Endothelial cell of umbilical vein (primary cell): Measurements from ENCODE around the gene ASMTL. TPM values are rescaled to one million over a fixed set of nuclear protein-coding genes. Genes with fewer than 3 reads are reported as not detected.

Experiments
- BruUV-seq: library from RNA; stranded (reverse); fragments of 400-500 nt; replicated peaks from 2 replicates; lab custom pipeline; 2021; lab: Mats Ljungman, UMichigan
- CTCF ChIA-PET: fragments of 300-600, 350-600 bp; sonication (Branson Sonifier 250); formaldehyde crosslinking; loops from one replicate; lab custom pipeline; 2021; ENCODE audit warnings: antibody characterized with exemption, inconsistent platforms; lab: Charles Lee
- POLR2A ChIA-PET: fragments of 300-600, 350-600 bp; sonication (Branson Sonifier 250); formaldehyde crosslinking; loops from one replicate; lab custom pipeline; 2021; ENCODE audit warnings: antibody characterized with exemption, inconsistent platforms; lab: Charles Lee
- DNase-seq: peaks from one replicate; pipeline ENCODE4 v3.0.0-alpha.2; 2011; ENCODE audit warnings: low read depth, low spot score
- FAIRE-seq: peaks from 2 replicates; lab custom pipeline; 2011; peaks lifted over from hg19 to GRCh38; lab: Jason Lieb, UNC
- H2AFZ ChIP-seq: 2 replicates; pipeline ENCODE4 v1.6.0; 2012; ENCODE audit warnings: low read depth, low read length, control low read depth, inconsistent platforms
- H3K27ac ChIP-seq: 2 replicates; pipeline ENCODE4 v1.5.1; 2011; ENCODE audit warnings: low read depth, mild to moderate bottlenecking, control low read depth, low read length, moderate library complexity; ENCODE audit not compliant: insufficient read depth
- H3K27me3 ChIP-seq, 2 experiments: 2 replicates each; pipeline versions ENCODE4 v1.6.0 to v1.6.1; 2011; ENCODE audit warnings: low read length in 2 of 2, mixed read lengths in 1 of 2; ENCODE audit not compliant: control insufficient read depth in 2 of 2, insufficient read depth in 2 of 2
- H3K36me3 ChIP-seq, 2 experiments: 2 replicates in 1 of 2; 3 replicates in 1 of 2; pipeline ENCODE4 v1.5.1; 2011; ENCODE audit warnings: low read length in 2 of 2, mild to moderate bottlenecking in 1 of 2, moderate library complexity in 1 of 2; ENCODE audit not compliant: control insufficient read depth in 2 of 2, insufficient read depth in 2 of 2; ENCODE audit errors: extremely low read depth in 1 of 2
- H3K4me1 ChIP-seq: 3 replicates; pipeline ENCODE4 v1.5.1; 2011; ENCODE audit warnings: mild to moderate bottlenecking, low read length; ENCODE audit not compliant: control insufficient read depth, insufficient read depth; ENCODE audit errors: extremely low read depth
- H3K4me2 ChIP-seq: 2 replicates; pipeline ENCODE4 v1.6.1; 2011; ENCODE audit warnings: low read length, control low read depth, mixed read lengths; ENCODE audit not compliant: insufficient read depth
- H3K4me3 ChIP-seq, 3 experiments: fragments of 200-600 bp in 1 of 3; sonication (generic), shearing (Covaris generic) in 1 of 3; replicated peaks in 1 of 3; 2 replicates each; pipeline ENCODE4 v1.5.1; 2011 to 2016; ENCODE audit warnings: control low read depth in 3 of 3, low read length in 3 of 3, mild to moderate bottlenecking in 2 of 3, inconsistent platforms in 1 of 3, low read depth in 1 of 3, moderate library complexity in 1 of 3; ENCODE audit not compliant: insufficient read depth in 1 of 3
- H3K79me2 ChIP-seq: 2 replicates; pipeline ENCODE4 v1.6.0; 2012; ENCODE audit warnings: low read length, inconsistent platforms; ENCODE audit not compliant: control insufficient read depth, insufficient read depth
- H3K9ac ChIP-seq: replicated peaks from 2 replicates; pipeline ENCODE3; 2011; ENCODE audit warnings: low read length, control low read depth; ENCODE audit not compliant: insufficient read depth; ENCODE audit errors: extremely low read depth
- H3K9me1 ChIP-seq: replicated peaks from 3 replicates; pipeline ENCODE4 v1.6.0; 2011; ENCODE audit warnings: mild to moderate bottlenecking, low read length; ENCODE audit not compliant: control insufficient read depth, insufficient read depth; ENCODE audit errors: extremely low read depth
- H3K9me3 ChIP-seq: replicated peaks from 2 replicates; pipeline ENCODE4 v1.5.1; 2012; ENCODE audit warnings: low read length, inconsistent platforms; ENCODE audit not compliant: control insufficient read depth, insufficient read depth
- H4K20me1 ChIP-seq: replicated peaks from 2 replicates; pipeline ENCODE3; 2011; ENCODE audit warnings: mild to moderate bottlenecking, low read length; ENCODE audit not compliant: control insufficient read depth, insufficient read depth; ENCODE audit errors: extremely low read depth
- CTCF ChIP-seq, 2 donors: IDR thresholded peaks; 1 replicate in 1 of 2; 2 replicates in 1 of 2; pipeline ENCODE4 v1.5.1; 2011; ENCODE audit warnings: low read length in 2 of 2, mild to moderate bottlenecking in 2 of 2, moderate library complexity in 2 of 2, control low read depth in 1 of 2, inconsistent platforms in 1 of 2, low read depth in 1 of 2; ENCODE audit not compliant: insufficient read depth in 1 of 2; ENCODE audit errors: extremely low read depth in 1 of 2
- EZH2 ChIP-seq: IDR thresholded peaks from 2 replicates; pipeline ENCODE4 v1.6.1; 2012; ENCODE audit warnings: borderline replicate concordance, low read depth, mild to moderate bottlenecking, moderate library complexity, low read length, inconsistent platforms; ENCODE audit not compliant: severe bottlenecking
- FOS ChIP-seq: IDR thresholded peaks from 2 replicates; pipeline ENCODE4 v1.6.1; 2011; ENCODE audit warnings: mild to moderate bottlenecking, low read length, moderate library complexity, borderline replicate concordance; ENCODE audit not compliant: insufficient read depth
- GATA2 ChIP-seq: IDR thresholded peaks from 2 replicates; pipeline ENCODE4 v1.7.0; 2011; ENCODE audit warnings: low read depth, mild to moderate bottlenecking, moderate library complexity, mixed read lengths, low read length; ENCODE audit not compliant: insufficient read length, insufficient read depth
- JUN ChIP-seq: IDR thresholded peaks from 2 replicates; pipeline ENCODE4 v1.6.1; 2011; ENCODE audit warnings: borderline replicate concordance, low read depth; ENCODE audit not compliant: insufficient read length, insufficient read depth
- MAX ChIP-seq: IDR thresholded peaks from 2 replicates; pipeline ENCODE4 v1.6.1; 2011; ENCODE audit not compliant: insufficient read depth, insufficient read length
- MYC ChIP-seq: IDR thresholded peaks from one replicate; pipeline ENCODE4 v1.6.1; 2011; ENCODE audit warnings: mild to moderate bottlenecking, low read depth, low read length
- POLR2A ChIP-seq: IDR thresholded peaks from 2 replicates; pipeline ENCODE4 v1.6.1; 2012; ENCODE audit warnings: low read depth, mild to moderate bottlenecking, control low read depth, low read length
- POLR2AphosphoS5 ChIP-seq: IDR thresholded peaks from 2 replicates; pipeline ENCODE4 v1.6.1; 2012; ENCODE audit warnings: low read depth, mild to moderate bottlenecking, control low read depth, low read length, moderate library complexity; ENCODE audit not compliant: insufficient read depth
- dilution Hi-C: fragments of 300-500 bp; cut with MboI; formaldehyde crosslinking; loops from one replicate; pipeline ENCODE4 v1.15.0; 2019; ENCODE audit warnings: low sequenced_read_pairs; ENCODE audit not compliant: extremely low pct_ligation_motif_present
- intact Hi-C: fragments of 100-400 bp; cut with micrococcal nuclease; formaldehyde crosslinking; loops from one replicate; pipeline ENCODE4 v1.10.0; 2022
- polyA plus RNA-seq, 4 experiments: library from polyadenylated mRNA; depleted of rRNA in 3 of 4; stranded (reverse) in 3 of 4; unstranded in 1 of 4; fragments of >200 nt; gene quantifications; 2 replicates each; pipeline versions ENCODE4 v1.2.1 to v1.2.3, GENCODE V29; 2011 to 2012; ENCODE audit warnings: missing spikeins in 1 of 4
- total RNA-seq: library from RNA; stranded (reverse); gene quantifications from 2 replicates; pipeline ENCODE4 v1.2.3, GENCODE V29; 2021

Gene ASMTL
- total and polyA plus RNA-seq, 2 donors (not counting 3 experiments of a cell fraction or from before 2014, with no cell fraction given), result 27.1 to 29.9 TPM

DNA sequence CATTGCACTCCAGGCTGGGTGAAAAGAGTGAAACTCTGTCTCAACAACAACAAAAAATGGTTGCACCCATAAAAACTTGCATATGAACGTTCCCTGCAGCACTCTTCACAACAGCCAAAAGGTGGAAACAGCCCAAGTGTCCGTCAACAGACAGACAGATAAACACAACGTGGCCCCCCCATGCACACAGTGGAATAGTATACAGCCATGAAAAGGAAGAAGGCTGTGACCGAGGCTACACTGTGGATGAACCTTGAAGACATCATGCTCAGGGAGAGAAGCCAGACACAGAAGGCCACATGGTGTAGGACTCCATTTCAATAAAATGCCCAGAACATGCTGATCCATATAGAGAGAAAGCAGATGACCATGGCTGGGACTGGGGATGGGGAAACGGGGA is 33.5 kb upstream of the ASMTL start:
- TF ChIP-seq POLR2A (no peak), MYC (no peak), MAX (no peak), POLR2AphosphoS5 (no peak), JUN (no peak), FOS (no peak), GATA2 (no peak), CTCF (IDR thresholded peaks at IDR 0.05; ENCODE audit: extremely low read depth in 1 of 2, insufficient read depth in 1 of 2, low read depth in 1 of 2, low read length in 2 of 2) (no peak), EZH2 (no peak)
- DNase-seq (no peak), FAIRE-seq (no peak)
- no TSS peak for BruUV-seq
- Histone ChIP-seq H3K79me2 (no peaks in the 10 kb centered on the region), H3K4me2 (no peak overlapping the region), H3K4me1 (peaks cover 3% of the 10 kb centered on the region), H2AFZ (no peak overlapping the region), H3K27ac (no peak overlapping the region), H3K9ac (no peak overlapping the region), H3K4me3 (no peak overlapping the region), H3K27me3 (no peaks in the 10 kb centered on the region), H3K9me1 (no peaks in the 10 kb centered on the region), H3K9me3 (no peaks in the 10 kb centered on the region), H4K20me1 (no peaks in the 10 kb centered on the region), H3K36me3 (no peaks in the 10 kb centered on the region)
- ChIA-PET POLR2A (no interaction called here), CTCF (no interaction called here)
- intact Hi-C loops, result no loop called here
- dilution Hi-C loops, result no loop called here
